ENCODE data around the gene PHF21A. TPM values are rescaled to one million over a fixed set of nuclear protein-coding genes. Genes with fewer than 3 reads are reported as not detected.

Gene PHF21A
- 10 to 100 TPM; 41.0 to 48.1 (median 47.5) TPM for polyA plus RNA-seq (ENCODE audit: insufficient read length in 3 of 3)

GRCh38 chr11:46121301-46121723 lies at the start of gene PHF21A:
PHF21A (minus strand) TSS chr11:46121454; CDS start chr11:46084219, 37,235 bp downstream.
- peak in 1 of 3 donors; percentile 81 for DNase-seq (ENCODE audit: low read depth in 3 of 3, low spot score in 2 of 3)

GRCh38 chr11:46170797-46171196 lies 49.5 kb upstream of the PHF21A start:
- no peak for DNase-seq (ENCODE audit: low read depth in 3 of 3, low spot score in 2 of 3)

GRCh38 chr11:46162700-46163099 lies 41.4 kb upstream of the PHF21A start:
- no peak for DNase-seq (ENCODE audit: low read depth in 3 of 3, low spot score in 2 of 3)

- no peak for DNase-seq (ENCODE audit: low read depth in 3 of 3, low spot score in 2 of 3)
Observed at GRCh38 chr11:46161201-46161600, 39.9 kb upstream of the PHF21A start.

GRCh38 chr11:46160100-46160499 lies 38.8 kb upstream of the PHF21A start:
- no peak for DNase-seq (ENCODE audit: low read depth in 3 of 3, low spot score in 2 of 3)

GRCh38 chr11:46159680-46160079 lies 38.4 kb upstream of the PHF21A start:
- DNase-seq (ENCODE audit: low read depth in 3 of 3, low spot score in 2 of 3), result no peak

GRCh38 chr11:46149826-46150225 lies 28.6 kb upstream of the PHF21A start:
- DNase-seq (ENCODE audit: low read depth in 3 of 3, low spot score in 2 of 3), result no peak

- no peak for DNase-seq (ENCODE audit: low read depth in 3 of 3, low spot score in 2 of 3)
Observed at GRCh38 chr11:46149342-46149741, 28.1 kb upstream of the PHF21A start.

- no peak for DNase-seq (ENCODE audit: low read depth in 3 of 3, low spot score in 2 of 3)
Observed at GRCh38 chr11:46144741-46145140, 23.5 kb upstream of the PHF21A start.

GRCh38 chr11:46143049-46143806 lies 22.0 kb upstream of the PHF21A start:
- DNase-seq (ENCODE audit: low read depth in 3 of 3, low spot score in 2 of 3), result no peak

GRCh38 chr11:46142561-46142960 lies 21.3 kb upstream of the PHF21A start:
- no peak for DNase-seq (ENCODE audit: low read depth in 3 of 3, low spot score in 2 of 3)

GRCh38 chr11:46141597-46141996 lies 20.3 kb upstream of the PHF21A start:
- DNase-seq (ENCODE audit: low read depth in 3 of 3, low spot score in 2 of 3), result no peak

- no peak for DNase-seq (ENCODE audit: low read depth in 3 of 3, low spot score in 2 of 3)
Observed at GRCh38 chr11:46134540-46134939, 13.3 kb upstream of the PHF21A start.

GRCh38 chr11:46134061-46134460 lies 12.8 kb upstream of the PHF21A start:
- no peak for DNase-seq (ENCODE audit: low read depth in 3 of 3, low spot score in 2 of 3)

- no peak for DNase-seq (ENCODE audit: low read depth in 3 of 3, low spot score in 2 of 3)
Observed at GRCh38 chr11:46133119-46133518, 11.9 kb upstream of the PHF21A start.

GRCh38 chr11:46130286-46130940 lies 9.2 kb upstream of the PHF21A start:
- no peak for DNase-seq (ENCODE audit: low read depth in 3 of 3, low spot score in 2 of 3)

GRCh38 chr11:46129133-46129532 lies 7.9 kb upstream of the PHF21A start:
- no peak for DNase-seq (ENCODE audit: low read depth in 3 of 3, low spot score in 2 of 3)

- no peak for DNase-seq (ENCODE audit: low read depth in 3 of 3, low spot score in 2 of 3)
Observed at GRCh38 chr11:46127150-46127638, 5.9 kb upstream of the PHF21A start.

GRCh38 chr11:46125284-46125683 lies 4.0 kb upstream of the PHF21A start:
- no peak for DNase-seq (ENCODE audit: low read depth in 3 of 3, low spot score in 2 of 3)

- DNase-seq (ENCODE audit: low read depth in 3 of 3, low spot score in 2 of 3), result no peak
Observed at GRCh38 chr11:46122945-46123715, 1.9 kb upstream of the PHF21A start.
